HG03469 (cell line): ENCODE data around the gene XPO4.
"Not testable (repeated sequence)": the region's sequence is repeated elsewhere in the genome, so short reads cannot be mapped to it uniquely, and the experiment has no call there.

Experiments
- ATAC-seq: cut with Tn5 transposase; IDR thresholded peaks from one replicate; pipeline ENCODE4 v1.9.1; 2021; ENCODE audit warnings: mild to moderate bottlenecking, moderate library complexity, moderate number of reproducible peaks; ENCODE audit not compliant: unreplicated experiment

Gene XPO4

GRCh38 chr13:20891768-20892167 lies 10.8 kb downstream of the XPO4 start:
- no peak for ATAC-seq

DNA sequence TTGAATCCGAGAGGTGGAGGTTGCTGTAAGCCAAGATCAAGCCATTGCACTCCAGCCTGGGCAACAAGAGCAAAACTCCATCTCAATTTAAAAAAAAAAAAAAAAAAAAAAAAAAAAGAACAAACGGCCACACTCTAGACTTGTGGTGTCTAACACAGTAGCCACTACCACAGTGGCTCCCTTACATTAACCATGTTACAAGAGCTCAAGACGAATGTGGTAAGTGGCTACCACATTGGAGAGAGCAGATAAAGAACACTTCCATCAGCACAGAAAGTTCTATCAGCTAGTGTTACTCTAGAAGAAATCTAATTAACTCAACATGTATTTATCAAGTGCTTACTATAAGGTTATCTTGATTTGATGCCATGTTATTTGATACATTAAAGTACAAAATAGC lies 11.5 kb downstream of the XPO4 start:
- ATAC-seq = no peak

- not testable (repeated sequence) for ATAC-seq
Observed at GRCh38 chr13:20890540-20890939, 12.0 kb downstream of the XPO4 start.

DNA sequence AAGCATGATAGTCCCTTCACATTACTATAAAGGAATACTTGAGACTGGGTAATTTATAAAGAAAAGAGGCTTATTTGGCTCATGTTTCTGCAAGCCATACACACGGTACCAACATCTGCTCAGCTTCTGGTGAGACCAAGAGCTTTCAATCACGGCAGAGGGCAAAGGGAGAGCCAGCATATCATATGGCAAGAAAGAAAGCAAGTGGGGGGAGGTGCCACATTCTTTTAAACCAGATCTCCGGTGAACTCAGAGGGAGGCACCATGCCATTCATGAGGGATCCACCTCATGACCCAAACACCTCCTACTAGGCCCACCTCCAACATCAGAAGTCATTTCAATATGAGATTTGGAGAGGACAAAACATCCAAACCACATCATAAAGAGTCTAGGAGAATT lies 20.3 kb downstream of the XPO4 start:
- ATAC-seq = no peak

GRCh38 chr13:20877902-20878301 lies 24.6 kb downstream of the XPO4 start:
- ATAC-seq = no peak

DNA sequence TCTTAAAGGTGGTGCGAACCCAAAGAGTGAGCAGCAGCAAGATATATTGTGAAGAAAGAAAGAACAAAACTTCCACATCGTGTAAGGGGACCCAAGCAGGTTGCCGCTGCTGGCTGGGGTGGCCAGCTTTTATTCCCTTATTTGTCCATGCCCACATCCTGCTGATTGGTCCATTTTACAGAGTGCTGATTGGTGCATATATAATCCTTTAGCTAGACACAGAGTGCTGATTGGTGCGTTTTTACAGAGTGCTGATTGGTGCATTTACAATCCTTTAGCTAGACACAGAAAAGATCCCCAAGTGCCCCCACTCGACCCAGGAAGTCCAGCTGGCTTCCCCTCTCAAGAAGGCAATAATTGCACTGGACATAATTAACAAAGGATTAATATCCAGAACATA lies 25.7 kb downstream of the XPO4 start:
- ATAC-seq = not testable (repeated sequence)

- ATAC-seq = not testable (repeated sequence)
Observed at GRCh38 chr13:20874439-20874838, 28.1 kb downstream of the XPO4 start.

- ATAC-seq = no peak
Observed at GRCh38 chr13:20873348-20873747, 29.2 kb downstream of the XPO4 start.

- ATAC-seq = no peak
Observed at GRCh38 chr13:20870829-20871228, 31.7 kb downstream of the XPO4 start.

GRCh38 chr13:20869540-20869939 lies 33.0 kb downstream of the XPO4 start:
- no peak for ATAC-seq

GRCh38 chr13:20867408-20867807 lies 35.1 kb downstream of the XPO4 start:
- ATAC-seq = no peak

GRCh38 chr13:20861666-20862065 lies 40.9 kb downstream of the XPO4 start:
- ATAC-seq = not testable (repeated sequence)

- ATAC-seq = no peak
Observed at GRCh38 chr13:20860844-20861243, 41.7 kb downstream of the XPO4 start.

GRCh38 chr13:20856650-20857049 lies 45.9 kb downstream of the XPO4 start:
- no peak for ATAC-seq

GRCh38 chr13:20851844-20852402 lies 50.6 kb downstream of the XPO4 start:
- ATAC-seq = no peak

GRCh38 chr13:20848944-20849343 lies 53.6 kb downstream of the XPO4 start:
- ATAC-seq = no peak

- no peak for ATAC-seq
Observed at GRCh38 chr13:20848203-20848602, 54.3 kb downstream of the XPO4 start.

DNA sequence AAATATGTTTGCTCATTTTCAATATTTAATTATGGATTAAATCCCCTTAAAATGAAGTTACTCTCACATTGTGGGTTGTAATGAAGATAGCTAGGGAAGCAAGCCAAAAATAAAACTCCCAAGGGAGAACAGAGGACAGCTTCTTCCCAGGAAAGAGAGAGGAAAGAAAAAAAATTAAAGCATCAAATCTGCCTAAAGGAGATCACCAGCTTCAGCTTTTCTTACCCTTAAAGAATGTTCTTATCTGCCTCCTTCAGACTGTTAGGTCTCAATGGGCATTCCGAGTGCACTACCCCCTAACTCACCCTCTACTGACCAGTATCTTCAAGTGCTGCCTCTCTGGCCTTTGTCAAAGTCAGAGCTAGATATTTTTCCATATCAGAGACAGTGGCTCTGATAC lies 55.2 kb downstream of the XPO4 start:
- ATAC-seq = no peak

GRCh38 chr13:20843166-20843565 lies 59.4 kb downstream of the XPO4 start:
- no peak for ATAC-seq

GRCh38 chr13:20840568-20840967 lies 62.0 kb downstream of the XPO4 start:
- ATAC-seq = no peak

DNA sequence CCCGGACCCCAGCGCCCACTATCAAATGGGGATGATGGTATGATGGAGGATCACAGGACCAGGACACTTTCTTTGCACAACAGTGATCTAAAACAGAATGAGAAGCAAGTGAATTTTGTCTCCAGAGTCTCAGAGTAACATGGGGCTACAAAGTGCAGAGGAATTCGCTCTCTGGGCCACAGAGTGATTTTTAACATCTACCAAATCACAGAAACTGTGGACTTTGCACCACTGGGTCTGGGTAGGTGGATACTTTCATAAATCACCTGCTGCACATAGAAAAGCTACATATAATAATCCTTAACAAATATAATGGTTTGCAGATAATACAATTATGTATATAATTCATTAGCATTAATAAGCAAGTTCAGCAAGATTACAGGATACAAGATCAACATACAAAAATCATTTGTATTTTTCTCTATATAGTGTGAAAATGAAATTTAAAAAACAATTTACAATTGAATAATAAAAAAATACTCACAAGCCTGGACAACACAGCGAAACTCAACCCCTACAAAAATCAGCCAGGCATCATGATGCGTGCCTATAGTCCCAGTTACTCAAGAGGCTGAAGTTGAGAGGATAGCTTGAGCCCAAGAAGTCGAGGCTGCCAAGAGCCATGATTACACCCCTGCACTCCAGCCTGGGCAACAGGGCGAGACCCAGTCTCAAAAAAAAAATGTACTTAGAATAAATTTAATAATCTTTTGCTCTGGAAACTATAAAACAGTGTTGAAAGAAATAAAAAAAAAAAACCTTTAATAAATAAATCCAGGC lies 68.5 kb downstream of the XPO4 start:
- ATAC-seq = no peak

- no peak for ATAC-seq
Observed at GRCh38 chr13:20832861-20833260, 69.7 kb downstream of the XPO4 start.

DNA sequence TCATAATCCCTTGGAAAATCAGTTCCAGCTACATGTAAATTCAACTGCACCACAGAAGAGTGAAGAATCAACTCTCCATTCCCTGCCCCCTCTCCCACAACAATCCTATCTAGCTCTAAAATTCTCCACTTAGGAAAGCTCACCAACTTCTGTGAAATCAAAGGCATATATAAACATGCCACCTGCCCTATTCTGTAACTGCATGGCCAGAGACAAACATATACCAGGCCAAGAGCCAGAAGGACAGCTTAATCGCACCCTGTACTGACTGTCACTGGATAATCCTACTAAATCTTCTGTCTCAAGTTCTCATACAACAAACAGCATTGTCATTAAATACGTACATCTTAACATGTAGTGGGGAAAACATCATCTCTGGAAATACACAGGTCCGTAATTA lies 70.6 kb downstream of the XPO4 start:
- ATAC-seq = no peak
